Measurements from ENCODE around the gene GRIA4.

Gene GRIA4

GRCh38 chr11:106021181-106021966, 411.5 kb downstream of the GRIA4 start:
- DNase-seq, result no peak

GRCh38 chr11:106021967-106022794, 412.3 kb downstream of the GRIA4 start, which contains the start of gene MSANTD4:
Gene MSANTD4 (minus strand): TSS chr11:106022240. CDS start chr11:106010917, 11,323 bp downstream.
- DNase-seq, result peak; percentile 97

- no peak for DNase-seq
Measured at GRCh38 chr11:106022795-106023275, 413.0 kb downstream of the GRIA4 start.

- DNase-seq, result no peak
Measured at GRCh38 chr11:106030609-106031008, 420.7 kb downstream of the GRIA4 start.

GRCh38 chr11:106031202-106031810, 421.4 kb downstream of the GRIA4 start:
- DNase-seq, result no peak

Measured in activated T-cell treated with anti-CD3 and anti-CD28 coated beads for 4 hours (primary cell).